Neural crest cell (in vitro differentiated cells): Measurements from ENCODE around the gene OPHN1. TPM values are rescaled to one million over a fixed set of nuclear protein-coding genes. Genes with fewer than 3 reads are reported as not detected.

Experiments used
- DNase-seq: peaks from one replicate; pipeline ENCODE4 v3.0.0; 2021; ENCODE audit warnings: low read depth, mixed read lengths, low spot score
- H3K27ac Mint-ChIP-seq: one replicate; pipeline ENCODE4 v1.8.0; 2021; ENCODE audit warnings: mild to moderate bottlenecking, mixed read lengths; ENCODE audit not compliant: unreplicated experiment
- H3K27me3 Mint-ChIP-seq: 2 replicates; pipeline ENCODE4 v1.8.0; 2021; ENCODE audit warnings: low read depth, mild to moderate bottlenecking, mixed read lengths
- H3K36me3 Mint-ChIP-seq: 2 replicates; pipeline ENCODE4 v1.8.0; 2021; ENCODE audit warnings: low read depth, mild to moderate bottlenecking, mixed read lengths
- H3K4me1 Mint-ChIP-seq: 2 replicates; pipeline ENCODE4 v1.8.0; 2021; ENCODE audit warnings: mixed read lengths
- H3K4me3 Mint-ChIP-seq: one replicate; pipeline ENCODE4 v1.8.0; 2021; ENCODE audit warnings: mild to moderate bottlenecking, mixed read lengths
- H3K9me3 Mint-ChIP-seq: 2 replicates; pipeline ENCODE4 v1.8.0; 2021; ENCODE audit warnings: mixed read lengths
- CTCF ChIP-seq: fragments of 200-600 bp; sonication (generic); conservative IDR thresholded peaks from 2 replicates; pipeline ENCODE4 v1.5.0; 2021; ENCODE audit warnings: antibody characterized with exemption, mild to moderate bottlenecking
- total RNA-seq: library from RNA; stranded (reverse); gene quantifications from 2 replicates; pipeline ENCODE4 v1.2.1, GENCODE V29; 2021

Gene OPHN1
- total RNA-seq, 1 donor from 2014 or later, result 9.4 TPM

- Mint-ChIP-seq H3K27me3 (no peaks in the 10 kb centered on the region), H3K36me3 (peaks cover 2% of the 10 kb centered on the region), H3K27ac (no peak overlapping the region), H3K4me3 (no peak overlapping the region), H3K9me3 (peaks cover 9% of the 10 kb centered on the region), H3K4me1 (no peaks in the 10 kb centered on the region)
- no peak for TF ChIP-seq CTCF
- DNase-seq, result no peak
Measured at GRCh38 chrX:68424719-68425118, 8.6 kb downstream of the OPHN1 start.

GRCh38 chrX:68422478-68422877, 10.8 kb downstream of the OPHN1 start:
- Mint-ChIP-seq H3K9me3 (peaks cover 8% of the 10 kb centered on the region), H3K27ac (no peak overlapping the region), H3K4me3 (no peak overlapping the region), H3K36me3 (peaks cover 6% of the 10 kb centered on the region), H3K27me3 (no peaks in the 10 kb centered on the region), H3K4me1 (no peaks in the 10 kb centered on the region)
- DNase-seq, result no peak
- TF ChIP-seq CTCF, result no peak

- no peaks in the 10 kb centered on the region for H3K27me3 Mint-ChIP-seq
- peaks cover 6% of the 10 kb centered on the region for H3K36me3 Mint-ChIP-seq
Measured at GRCh38 chrX:68421636-68422035, 11.7 kb downstream of the OPHN1 start.

GRCh38 chrX:68420559-68420958, 12.7 kb downstream of the OPHN1 start:
- Mint-ChIP-seq H3K27me3 (no peaks in the 10 kb centered on the region), H3K9me3 (peaks cover 8% of the 10 kb centered on the region), H3K4me3 (no peak overlapping the region), H3K36me3 (peaks cover 6% of the 10 kb centered on the region), H3K27ac (no peak overlapping the region), H3K4me1 (no peaks in the 10 kb centered on the region)
- no peak for TF ChIP-seq CTCF
- DNase-seq, result no peak

More at GRCh38 chrX:68421636-68422035, 11.7 kb downstream of the OPHN1 start:
- peaks cover 8% of the 10 kb centered on the region for H3K9me3 Mint-ChIP-seq
- TF ChIP-seq CTCF, result no peak
- H3K4me1 Mint-ChIP-seq, result no peaks in the 10 kb centered on the region
- no peak for DNase-seq
- H3K4me3 Mint-ChIP-seq, result no peak overlapping the region
- H3K27ac Mint-ChIP-seq, result no peak overlapping the region

GRCh38 chrX:68419975-68420374, 13.3 kb downstream of the OPHN1 start:
- no peak for DNase-seq
- peaks cover 8% of the 10 kb centered on the region for H3K9me3 Mint-ChIP-seq
- no peak overlapping the region for H3K4me3 Mint-ChIP-seq
- H3K27ac Mint-ChIP-seq, result no peak overlapping the region
- no peak for TF ChIP-seq CTCF
- H3K4me1 Mint-ChIP-seq, result no peaks in the 10 kb centered on the region
- H3K27me3 Mint-ChIP-seq, result no peaks in the 10 kb centered on the region
- H3K36me3 Mint-ChIP-seq, result peaks cover 6% of the 10 kb centered on the region

- no peak for TF ChIP-seq CTCF
- H3K4me1 Mint-ChIP-seq, result no peaks in the 10 kb centered on the region
- no peak overlapping the region for H3K4me3 Mint-ChIP-seq
- peaks cover 8% of the 10 kb centered on the region for H3K9me3 Mint-ChIP-seq
- DNase-seq, result no peak
- peaks cover 4% of the 10 kb centered on the region for H3K36me3 Mint-ChIP-seq
- no peaks in the 10 kb centered on the region for H3K27me3 Mint-ChIP-seq
- no peak overlapping the region for H3K27ac Mint-ChIP-seq
Measured at GRCh38 chrX:68417651-68418050, 15.6 kb downstream of the OPHN1 start.
